ENCODE measurements around the gene SETD3.

Gene SETD3

DNA sequence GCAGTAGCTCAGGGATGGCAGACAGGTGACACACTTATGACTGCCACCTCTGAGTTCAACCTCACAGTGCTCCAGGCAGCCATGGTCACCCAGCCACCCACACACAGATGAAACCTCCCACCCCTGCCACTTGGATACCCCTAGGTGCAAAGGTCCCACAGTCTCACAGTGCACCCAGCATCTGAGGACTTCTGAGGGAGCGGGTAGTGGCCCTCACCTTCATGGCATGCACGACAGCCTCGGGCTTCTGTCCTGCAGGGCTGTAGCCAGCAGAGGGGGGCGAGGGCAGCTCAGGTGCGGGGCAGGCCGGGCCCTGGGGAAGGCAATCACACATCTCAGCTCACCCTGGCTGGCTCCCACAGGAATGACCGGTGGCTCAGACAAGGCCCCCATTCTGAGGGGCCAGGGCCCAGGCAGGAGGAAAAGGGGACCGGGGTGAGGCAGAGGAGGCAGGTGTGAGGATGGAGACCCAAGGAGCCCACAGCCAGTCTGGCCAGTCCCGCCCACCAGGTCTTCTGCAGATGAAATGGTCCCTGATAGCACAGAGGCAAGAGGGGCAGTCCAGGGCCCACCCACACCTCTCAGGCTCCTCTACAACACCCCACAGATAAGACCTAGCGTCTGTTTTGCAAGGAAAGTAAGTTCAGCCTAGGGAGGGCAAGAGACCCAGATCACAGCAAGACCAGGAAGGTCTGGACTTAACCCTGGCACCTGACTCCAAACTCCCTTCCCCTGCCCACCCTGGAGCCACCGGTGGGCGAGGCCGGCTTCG is 36.4 kb upstream of the SETD3 start:
- DNase-seq (ENCODE audit: low read depth), result no peak

DNA sequence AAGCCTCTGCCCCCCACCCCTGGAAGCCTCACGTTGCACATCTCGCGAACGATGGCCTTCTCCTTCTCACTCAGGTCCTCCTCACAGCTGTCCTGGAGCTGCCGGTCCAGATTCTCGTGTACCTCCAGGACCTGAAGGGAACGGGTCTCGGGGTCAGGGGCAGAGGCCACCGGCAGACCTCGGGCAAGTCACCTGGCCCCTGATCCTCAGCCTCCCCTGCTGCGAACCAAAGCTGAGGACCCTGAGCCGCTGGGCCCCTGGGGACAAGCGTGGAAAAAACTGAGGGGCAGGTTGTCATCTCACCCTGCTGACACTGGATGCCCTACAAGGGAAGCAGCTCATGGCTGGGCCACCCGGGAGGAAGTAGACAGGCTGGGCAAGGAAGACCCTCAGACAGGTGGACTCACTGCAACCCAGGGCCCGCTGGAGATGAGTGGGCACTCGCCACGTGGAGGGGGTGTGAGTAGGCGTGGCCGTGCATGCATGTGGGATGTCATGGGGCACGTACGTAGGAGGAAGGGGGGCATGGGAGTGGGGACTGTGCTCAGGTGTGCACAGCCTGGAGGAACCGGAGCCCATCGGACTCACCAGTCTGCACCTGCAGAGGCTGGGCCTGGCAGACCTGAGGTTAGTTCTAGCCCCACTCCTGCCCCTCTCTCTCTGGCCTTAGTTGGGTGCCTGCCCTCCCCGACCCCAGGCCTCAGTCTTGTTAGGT is 35.7 kb upstream of the SETD3 start:
- DNase-seq (ENCODE audit: low read depth), result no peak

DNA sequence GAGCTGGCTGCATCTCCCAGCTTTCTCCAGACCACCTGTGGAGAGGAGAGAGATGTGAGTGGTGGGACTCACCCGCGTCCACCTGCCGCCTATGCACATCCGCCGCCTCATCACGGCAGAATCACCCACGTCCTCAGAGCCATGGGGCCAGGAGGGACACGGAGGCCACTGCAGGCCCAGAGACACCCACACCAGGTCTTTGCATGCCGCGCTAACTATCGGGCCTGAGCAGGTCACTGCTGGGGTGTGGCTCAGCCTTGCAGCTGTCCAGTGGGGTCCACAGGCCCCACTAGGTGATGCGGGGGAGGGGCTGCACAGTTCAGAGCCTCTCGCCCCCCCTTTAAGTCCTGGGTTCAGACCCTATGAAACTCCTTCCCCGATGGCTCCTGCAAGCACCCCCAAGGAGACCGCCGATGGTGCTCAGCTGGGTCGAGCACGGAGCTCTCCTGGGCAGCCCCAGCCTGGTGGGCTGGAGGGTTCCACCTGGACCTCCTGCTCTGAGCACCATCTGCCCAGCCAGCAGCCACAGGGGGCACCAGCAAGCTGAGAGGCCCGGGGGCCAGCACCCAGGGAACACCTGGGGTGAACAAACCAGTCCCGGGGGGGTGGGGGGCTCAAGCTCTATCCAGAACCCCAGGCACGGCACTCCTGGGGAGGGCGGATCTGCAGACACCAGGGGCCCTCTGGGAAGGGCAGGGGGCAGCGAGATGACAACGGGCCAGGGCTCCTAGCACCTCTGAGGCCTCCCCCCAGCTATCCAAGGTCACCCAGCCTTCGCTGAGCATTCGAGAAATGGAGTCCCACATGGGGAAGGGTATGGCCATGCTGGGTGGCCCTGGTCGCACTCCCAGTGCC is 34.9 kb upstream of the SETD3 start:
- DNase-seq (ENCODE audit: low read depth), result no peak

DNA sequence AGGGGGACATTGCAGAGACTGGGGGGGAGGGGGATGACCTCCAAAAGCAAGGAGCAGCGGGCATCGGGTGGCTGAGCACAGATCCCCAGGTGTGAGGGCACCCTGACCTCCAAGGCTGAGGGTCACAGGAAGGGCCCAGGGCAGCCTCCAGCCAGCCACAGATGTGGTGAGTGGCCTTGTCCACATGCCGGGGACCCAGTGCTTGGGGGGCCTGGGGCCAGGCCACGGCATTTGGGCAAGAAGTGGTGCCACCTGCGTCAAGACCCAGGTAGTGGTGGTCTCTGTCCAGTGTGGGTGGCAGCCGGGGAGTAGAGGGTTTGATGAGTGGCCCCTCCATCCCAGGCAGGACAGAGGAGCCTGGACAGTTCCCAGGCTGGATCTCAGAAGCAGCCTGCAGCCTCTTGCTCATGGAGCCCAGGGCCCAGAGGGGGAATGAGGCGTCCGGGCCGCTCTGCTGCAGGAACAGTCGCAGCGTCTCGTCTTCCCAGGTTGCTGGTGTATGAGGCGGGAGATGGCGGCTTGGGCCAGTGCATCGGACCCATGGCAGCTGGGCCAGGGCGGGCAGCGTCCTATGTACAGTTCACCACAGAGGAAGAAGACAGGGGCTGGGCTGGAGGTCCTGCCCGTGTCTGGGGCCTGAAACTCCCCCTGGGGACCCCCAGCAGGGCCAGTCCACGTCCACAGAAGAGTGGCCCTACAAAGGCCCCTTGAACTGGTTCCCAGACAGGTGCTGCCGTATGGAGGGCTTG is 34.1 kb upstream of the SETD3 start:
- no peak for DNase-seq (ENCODE audit: low read depth)

DNA sequence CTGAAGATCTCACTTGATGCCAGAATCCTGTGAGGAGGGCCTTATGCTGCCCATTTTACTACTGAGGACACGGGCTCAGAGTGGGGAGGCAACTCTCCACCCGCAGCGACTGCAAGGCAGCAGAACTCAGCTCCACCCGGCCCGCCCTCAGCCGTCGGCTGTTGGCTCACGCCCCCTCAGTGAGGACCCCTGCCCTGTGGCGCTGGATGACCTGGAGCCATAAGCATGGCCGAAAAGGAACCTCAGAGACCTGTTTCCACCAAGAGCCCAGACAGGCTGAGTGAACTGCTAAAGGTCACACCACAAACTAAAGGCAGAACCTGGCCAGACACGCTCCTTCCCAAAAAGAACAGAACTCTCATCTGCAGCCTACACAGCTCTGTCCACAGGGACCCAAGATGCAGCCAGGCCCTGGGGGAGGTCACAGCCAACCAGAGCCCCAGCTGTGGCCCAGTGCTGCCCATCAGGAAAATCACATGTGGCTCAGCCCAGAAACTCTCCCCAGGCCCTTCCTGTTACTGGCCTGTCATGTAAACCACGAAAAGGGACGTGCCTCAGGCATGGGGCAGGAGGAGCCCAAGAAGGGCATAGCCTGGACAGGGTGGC is 33.4 kb upstream of the SETD3 start:
- no peak for DNase-seq (ENCODE audit: low read depth)

DNA sequence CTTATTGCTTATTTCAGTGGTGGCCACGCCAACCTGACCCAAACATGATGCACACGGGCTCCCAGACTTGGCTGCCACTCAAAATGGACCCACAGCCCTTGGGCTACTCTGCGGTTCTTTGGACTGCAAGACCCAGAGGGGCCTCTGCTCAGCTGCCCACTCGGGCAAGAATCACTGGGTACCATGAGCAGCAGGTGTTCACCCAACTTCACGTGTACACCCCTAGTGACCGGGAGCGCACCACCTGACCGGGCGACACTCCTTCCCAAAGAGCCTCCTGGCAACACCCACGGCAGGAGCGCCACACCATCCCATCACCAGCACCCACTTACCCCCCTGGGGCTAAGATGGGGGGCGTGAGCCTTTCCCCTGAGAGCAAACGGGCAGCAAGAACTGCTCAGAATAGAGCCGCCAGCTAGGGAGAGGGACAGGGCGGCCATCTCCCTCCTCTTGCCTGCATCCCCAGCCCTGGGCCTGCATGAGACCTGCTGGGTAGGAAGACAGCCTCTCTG is 32.6 kb upstream of the SETD3 start:
- DNase-seq (ENCODE audit: low read depth), result no peak

DNA sequence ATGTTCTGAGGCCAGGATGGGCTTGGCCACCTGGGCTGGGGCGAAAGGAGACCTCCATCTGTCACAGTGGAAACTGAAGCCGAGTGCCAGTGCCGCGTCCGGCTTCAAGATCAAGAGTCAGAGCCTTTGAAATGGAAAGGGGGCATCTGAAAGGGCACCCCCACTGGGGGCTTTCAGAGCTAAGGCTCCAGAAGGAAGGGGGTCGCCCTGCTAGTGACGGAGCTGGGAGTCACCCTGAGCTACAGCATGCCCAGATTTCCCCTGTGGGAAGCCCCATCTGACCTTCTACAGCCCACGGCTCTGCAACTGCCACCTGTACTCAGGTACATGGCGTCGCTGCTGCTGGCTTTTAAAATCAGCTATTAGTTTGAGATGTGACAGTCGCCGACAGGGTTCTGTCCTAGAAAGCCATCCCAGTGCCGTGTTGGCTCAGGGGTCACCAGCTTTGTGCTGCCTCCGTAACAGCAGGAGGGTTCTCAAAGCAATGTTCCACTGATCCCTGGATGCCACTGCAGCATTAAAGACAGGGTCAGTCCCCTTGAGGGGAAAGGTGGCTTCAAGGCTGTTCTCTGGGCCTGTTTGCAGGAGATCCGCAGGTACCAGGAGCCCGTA is 32.0 kb upstream of the SETD3 start:
- DNase-seq (ENCODE audit: low read depth), result no peak

DNA sequence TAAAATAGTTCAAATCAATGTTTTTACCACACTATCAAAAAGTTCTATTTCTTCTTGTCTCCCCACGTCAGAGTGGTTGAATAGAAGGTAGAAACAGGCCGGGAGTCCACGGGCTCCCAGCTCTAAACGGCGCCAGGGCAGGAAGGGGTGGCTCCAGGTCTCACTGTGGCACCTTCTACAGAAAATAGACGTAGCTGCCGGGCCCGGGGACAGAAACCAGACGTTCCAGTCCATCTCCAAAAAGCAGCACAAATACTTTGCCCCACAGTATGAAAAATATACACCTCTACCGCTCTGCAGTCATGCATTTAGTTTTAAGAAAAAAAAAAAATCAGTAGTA is 31.4 kb upstream of the SETD3 start:
- DNase-seq (ENCODE audit: low read depth), result no peak

DNA sequence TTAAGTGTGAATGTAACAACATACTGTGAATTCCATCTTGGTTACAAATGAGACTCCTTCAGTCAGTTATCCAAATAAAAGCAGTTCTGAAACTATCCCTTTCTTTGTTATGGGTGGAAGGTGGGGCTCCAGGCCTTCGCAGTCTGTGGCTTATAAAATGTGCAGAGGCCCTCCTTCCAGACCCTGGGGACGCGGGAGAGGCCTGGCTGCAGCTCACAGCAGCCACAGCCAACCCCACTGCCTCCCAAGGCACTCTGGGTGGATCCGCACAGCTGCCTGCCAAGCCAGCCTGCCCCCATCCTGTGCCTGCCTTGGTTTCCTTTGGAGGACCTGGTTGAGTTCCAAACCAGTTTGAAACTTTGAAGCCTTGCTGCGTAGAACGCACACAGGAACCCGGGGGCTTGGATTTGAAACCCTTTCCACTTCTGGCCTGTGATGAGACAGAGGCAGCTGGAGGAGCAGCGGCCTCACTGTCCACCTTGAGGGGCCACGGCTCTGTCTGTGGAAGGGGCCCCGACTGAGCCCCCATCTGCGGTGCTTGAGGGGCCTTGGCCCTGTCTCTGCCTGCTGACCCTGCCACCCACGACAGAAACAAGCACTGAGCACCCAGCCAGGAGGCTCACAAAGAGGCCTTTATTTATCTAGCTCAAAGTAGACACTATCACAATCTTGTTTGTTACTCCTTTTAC is 30.9 kb upstream of the SETD3 start:
- no peak for DNase-seq (ENCODE audit: low read depth)

DNA sequence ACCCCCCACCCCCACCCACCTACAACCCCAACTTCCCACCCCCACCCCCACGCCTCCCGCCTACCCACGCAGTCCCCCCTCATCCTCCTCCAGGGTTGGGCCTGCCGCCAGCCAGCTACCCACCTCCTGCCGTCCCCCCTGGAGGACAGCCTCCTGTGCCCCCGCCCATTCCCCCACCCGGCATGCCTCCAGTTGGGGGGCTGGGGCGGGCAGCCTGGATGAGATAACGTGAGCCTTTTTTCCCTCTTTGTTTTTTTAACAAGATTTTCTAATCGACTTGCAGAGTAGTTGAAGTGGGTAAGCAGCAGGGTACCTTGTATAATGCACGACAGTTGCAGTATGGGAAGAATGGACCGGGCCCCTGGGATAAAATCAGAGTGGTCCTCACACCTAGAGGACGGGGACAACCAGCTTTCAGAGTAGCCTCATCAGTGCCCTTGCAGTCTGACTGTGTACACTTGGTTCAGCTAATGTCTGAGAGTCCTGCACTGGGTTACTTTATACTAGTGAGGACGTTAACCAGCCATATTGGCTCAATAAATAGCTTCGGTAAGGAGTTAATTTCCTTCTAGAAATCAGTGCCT is 30.0 kb upstream of the SETD3 start:
- no peak for DNase-seq (ENCODE audit: low read depth)

DNA sequence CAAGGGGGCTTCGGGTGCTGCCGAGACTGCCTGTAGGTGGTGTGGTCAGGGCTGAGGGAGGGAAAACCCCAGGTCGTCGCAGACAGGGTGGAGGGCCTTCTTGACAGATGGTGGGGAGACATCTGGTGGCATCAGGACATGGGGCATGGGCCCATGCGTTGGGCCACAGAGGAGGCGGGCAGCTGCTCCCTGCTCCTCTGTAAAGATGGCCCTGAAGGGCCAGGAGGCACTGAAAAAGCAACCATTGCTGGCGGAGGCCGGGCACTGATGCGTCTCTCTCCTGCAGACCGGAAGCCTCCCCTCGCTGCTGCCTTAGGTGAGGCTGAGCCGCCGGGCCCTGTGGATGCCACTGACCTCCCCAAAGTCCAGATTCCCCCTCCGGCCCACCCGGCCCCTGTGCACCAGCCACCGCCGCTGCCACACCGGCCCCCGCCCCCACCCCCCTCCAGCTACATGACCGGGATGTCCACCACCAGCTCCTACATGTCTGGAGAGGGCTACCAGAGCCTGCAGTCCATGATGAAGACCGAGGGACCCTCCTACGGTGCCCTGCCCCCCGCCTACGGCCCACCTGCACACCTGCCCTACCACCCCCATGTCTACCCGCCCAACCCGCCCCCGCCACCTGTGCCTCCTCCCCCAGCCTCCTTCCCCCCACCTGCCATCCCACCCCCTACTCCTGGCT is 29.4 kb upstream of the SETD3 start:
- DNase-seq (ENCODE audit: low read depth), result no peak

DNA sequence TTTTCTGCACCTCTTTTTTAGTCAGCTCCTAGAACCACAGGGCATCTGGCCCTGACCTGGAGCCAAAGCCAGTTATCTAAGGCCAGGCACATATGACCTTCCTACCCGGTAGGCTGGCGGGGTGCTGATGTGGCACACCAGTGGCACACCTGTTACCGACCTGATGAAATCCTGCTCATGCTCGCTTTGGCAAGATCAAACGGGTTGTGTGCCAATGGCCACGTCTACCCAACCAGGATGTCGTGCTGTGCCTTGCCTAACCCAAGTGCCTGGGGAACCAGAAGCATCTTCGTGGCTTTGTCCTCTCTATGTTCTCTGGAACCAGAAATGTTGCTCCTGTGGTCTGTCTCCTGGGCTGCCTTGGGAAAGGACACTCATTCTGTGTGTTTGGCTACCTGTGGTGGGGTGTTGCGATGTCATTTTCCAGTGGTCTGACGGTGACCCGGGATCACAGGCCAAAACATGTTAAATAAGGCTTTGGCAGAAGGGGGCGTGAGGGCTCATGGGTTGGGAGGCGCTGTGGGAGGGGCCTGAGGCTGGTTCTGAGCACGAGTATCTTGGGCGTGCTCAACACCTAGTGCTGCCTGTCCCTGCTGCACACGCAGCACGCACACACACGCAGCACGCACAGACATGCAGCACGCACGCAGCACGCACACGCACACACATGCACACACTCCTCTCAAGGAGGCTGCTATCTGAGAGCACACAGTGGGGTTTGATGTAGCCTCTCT is 28.4 kb upstream of the SETD3 start:
- DNase-seq (ENCODE audit: low read depth), result no peak

DNA sequence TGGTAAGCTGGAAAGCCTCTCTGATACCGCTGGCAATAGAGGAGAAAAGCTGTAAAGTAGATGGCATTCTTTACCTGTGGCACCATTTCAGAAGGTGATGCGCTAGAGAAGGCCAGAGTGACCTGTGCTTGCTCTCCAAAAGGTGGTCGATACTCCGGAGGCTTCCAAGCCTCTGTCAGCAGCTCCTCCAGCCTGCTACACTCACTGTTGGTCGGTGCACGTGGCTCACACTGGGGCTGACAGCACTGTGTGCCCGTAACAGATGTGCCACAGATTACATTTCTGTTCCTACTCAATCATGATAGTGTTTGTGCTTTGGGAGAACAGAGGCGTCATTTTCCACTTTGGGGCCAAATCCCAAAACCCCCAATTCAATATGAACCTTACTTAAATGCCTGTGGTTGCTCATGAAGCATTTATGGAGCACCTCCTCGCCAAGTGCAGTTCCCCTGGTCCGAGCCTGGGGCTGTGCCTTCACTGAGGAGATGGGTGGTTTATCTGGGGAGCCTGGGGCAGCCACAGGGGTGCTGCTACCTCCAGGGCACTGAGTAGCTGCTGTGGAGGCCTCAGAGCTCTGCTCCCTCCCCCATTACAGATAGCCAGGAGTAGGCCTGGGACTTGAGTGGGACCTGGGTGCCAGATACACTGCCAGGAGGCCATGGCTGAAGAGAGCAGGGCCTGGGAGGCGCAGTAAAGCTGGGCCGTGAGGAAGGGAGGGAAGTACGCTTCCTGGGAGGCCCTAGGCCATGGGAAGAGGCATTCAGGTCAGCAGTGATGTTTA is 27.4 kb upstream of the SETD3 start:
- DNase-seq (ENCODE audit: low read depth), result no peak

DNA sequence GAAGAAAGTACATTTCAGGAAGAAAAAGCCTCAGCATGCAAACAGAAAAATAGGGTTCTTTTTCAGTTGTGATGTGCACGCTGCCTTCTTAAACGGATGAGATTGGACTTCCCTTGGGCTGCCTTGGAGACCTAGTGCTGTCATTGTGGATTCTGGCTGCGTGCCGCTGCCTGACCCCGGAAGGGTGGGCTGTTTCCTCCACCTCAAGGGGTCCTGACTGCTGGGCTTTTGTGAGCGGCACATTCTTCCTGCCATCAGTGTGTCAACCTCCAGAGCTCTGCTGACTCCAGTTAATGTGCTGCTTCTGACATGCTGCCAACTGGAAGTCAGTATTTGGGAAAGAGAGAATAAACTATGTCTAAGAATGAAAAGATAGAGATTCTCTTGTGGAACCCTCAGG is 25.6 kb upstream of the SETD3 start:
- DNase-seq (ENCODE audit: low read depth), result no peak

DNA sequence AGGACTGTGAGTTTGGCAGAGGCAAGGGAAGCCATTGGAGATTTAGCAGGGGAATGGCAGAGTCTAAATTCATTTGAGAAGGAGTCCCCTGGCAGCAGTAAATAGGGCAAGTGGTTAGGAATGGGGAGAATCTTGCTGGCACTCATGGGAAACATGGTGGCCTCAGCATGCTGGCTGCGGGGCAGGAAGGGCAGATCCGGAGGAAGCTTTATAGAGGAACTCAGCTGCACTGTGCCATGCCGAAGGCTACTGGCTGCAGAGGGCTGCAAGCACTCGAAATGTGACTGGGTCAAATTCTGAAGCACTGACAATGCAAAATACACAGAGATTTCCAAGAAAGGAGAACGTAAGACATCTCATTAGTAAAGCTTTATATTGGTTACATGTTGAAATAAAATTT is 24.4 kb upstream of the SETD3 start:
- no peak for DNase-seq (ENCODE audit: low read depth)

DNA sequence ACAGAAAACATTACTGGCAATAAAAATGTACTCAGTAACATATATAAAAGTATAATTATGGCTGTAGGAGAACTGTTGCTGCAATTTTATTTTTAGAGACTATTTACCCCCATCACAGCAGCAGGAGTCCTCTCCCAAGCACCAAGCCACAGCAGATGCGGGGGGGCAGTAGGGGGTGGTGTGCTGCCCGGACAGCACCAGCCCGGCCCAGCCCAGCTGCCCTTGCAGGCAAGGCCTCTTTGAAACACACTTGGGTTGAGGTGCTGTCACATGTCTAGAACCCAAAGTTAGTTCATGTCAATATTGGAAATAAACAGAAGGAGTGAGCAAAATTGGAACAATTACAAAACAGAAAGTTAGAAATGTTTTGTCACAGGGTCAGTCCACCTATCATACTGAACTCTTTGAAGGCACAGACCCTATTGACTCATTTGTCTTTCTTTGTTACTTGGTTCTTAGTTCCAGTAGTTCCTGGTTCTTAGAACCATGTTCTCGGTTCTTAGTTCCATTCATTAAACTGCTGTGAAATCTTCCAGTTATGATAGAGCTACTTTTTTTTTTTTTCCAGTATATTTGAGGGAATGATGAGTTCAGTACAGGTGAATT is 23.3 kb upstream of the SETD3 start:
- no peak for DNase-seq (ENCODE audit: low read depth)

DNA sequence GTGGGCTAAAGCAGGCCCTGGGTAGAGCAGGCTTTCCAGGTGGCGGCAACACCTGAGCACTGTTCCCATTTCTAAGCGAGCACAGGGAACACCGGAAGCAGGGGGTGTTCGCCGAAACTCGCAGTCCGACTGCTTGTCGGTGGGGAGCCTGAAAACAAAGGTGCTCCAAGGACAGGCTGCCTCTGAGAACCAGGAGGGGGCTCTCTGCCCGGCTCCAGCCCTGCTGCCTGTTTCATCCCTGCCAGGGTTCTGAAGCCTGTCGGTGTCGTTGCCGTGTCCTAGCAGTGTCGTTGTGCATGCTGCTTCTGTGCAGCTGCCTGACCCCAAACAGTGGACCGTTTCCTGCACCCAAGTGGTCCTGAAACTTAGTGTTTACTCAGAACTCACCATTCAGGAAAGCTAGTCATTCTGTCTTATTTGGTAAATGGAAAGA is 22.3 kb upstream of the SETD3 start:
- no peak for DNase-seq (ENCODE audit: low read depth)

DNA sequence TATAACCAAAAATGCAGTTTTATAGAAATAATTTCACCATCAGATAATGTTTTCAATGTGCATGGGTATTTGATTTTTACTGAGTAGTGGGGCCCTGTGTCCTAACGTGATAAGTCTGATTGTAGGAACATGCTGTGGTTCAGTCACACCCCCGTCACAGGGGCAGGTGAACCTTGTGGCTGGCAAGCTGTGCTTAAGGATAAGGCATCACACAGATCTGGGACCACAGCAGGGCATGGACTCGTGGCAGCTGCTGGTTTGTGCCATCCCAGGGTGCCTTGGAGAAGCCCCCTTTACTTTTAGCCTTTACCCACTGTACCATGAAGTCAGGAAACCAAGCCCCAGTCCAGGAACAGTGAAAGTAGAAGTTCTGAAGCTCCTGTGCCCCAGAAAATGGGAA is 17.2 kb upstream of the SETD3 start:
- no peak for DNase-seq (ENCODE audit: low read depth)
